DMS79 treated with DMSO at 0.1 percent for 48 hours (cell line): ENCODE data around the gene TRIO.

ENCODE experiments used
- DNase-seq: peaks from one replicate; lab custom pipeline; 2025; lab: John Stamatoyannopoulos, UW

The TRIO gene

GRCh38 chr5:14327624-14328023, 184.5 kb downstream of the TRIO start:
- no peak for DNase-seq

- DNase-seq, result no peak
These were observed 185.0 kb downstream of the TRIO start for GRCh38 chr5:14328144-14328543.

- no peak for DNase-seq
These were observed 187.1 kb downstream of the TRIO start for GRCh38 chr5:14330291-14330690.

GRCh38 chr5:14330729-14331385, 187.7 kb downstream of the TRIO start:
- DNase-seq, result no peak

- no peak for DNase-seq
These were observed 188.2 kb downstream of the TRIO start for GRCh38 chr5:14331386-14331781.

GRCh38 chr5:14332038-14332631, 189.0 kb downstream of the TRIO start:
- DNase-seq, result no peak

- no peak for DNase-seq
These were observed 189.6 kb downstream of the TRIO start for GRCh38 chr5:14332746-14333145.

GRCh38 chr5:14337593-14337992, 194.5 kb downstream of the TRIO start:
- no peak for DNase-seq

GRCh38 chr5:14339468-14339867, 196.3 kb downstream of the TRIO start:
- no peak for DNase-seq

GRCh38 chr5:14341571-14342230, 198.6 kb downstream of the TRIO start:
- no peak for DNase-seq

GRCh38 chr5:14342306-14342705, 199.2 kb downstream of the TRIO start:
- no peak for DNase-seq

- no peak for DNase-seq
These were observed 200.2 kb downstream of the TRIO start for GRCh38 chr5:14343376-14343775.

- DNase-seq, result peak; percentile 8
These were observed 204.4 kb downstream of the TRIO start for GRCh38 chr5:14347522-14347921.

- no peak for DNase-seq
These were observed 205.0 kb downstream of the TRIO start for GRCh38 chr5:14348142-14348541.

GRCh38 chr5:14349029-14349428, 205.9 kb downstream of the TRIO start:
- no peak for DNase-seq

GRCh38 chr5:14351086-14351661, 208.0 kb downstream of the TRIO start:
- DNase-seq, result no peak

- DNase-seq, result peak; percentile 15
These were observed 208.9 kb downstream of the TRIO start for GRCh38 chr5:14351845-14352712.

GRCh38 chr5:14353726-14354474, 210.8 kb downstream of the TRIO start:
- DNase-seq, result no peak

- no peak for DNase-seq
These were observed 212.2 kb downstream of the TRIO start for GRCh38 chr5:14355391-14355790.

- no peak for DNase-seq
These were observed 213.2 kb downstream of the TRIO start for GRCh38 chr5:14356305-14356704.

- DNase-seq, result no peak
These were observed 214.3 kb downstream of the TRIO start for GRCh38 chr5:14357441-14357840.
